Hepatocyte (in vitro differentiated cells): Measurements from ENCODE around the gene REXO2.

Experiments used
- EZH2 ChIP-seq: fragments of 200-600 bp; sonication (generic); IDR thresholded peaks from 2 replicates; pipeline ENCODE4 v1.6.1; 2016; ENCODE audit warnings: antibody characterized with exemption, mild to moderate bottlenecking, borderline replicate concordance
- EZH2phosphoT487 ChIP-seq: fragments of 200-600 bp; sonication (generic); IDR thresholded peaks from one replicate; pipeline ENCODE4 v1.6.1; 2018; ENCODE audit warnings: antibody characterized with exemption, mild to moderate bottlenecking, low read depth, moderate library complexity; ENCODE audit not compliant: unreplicated experiment, severe bottlenecking
- TF ChIP-seq, protein P1 (sequence below): fragments of 200-600 bp; sonication (generic); IDR thresholded peaks from 2 replicates; pipeline ENCODE4 v1.5.1; 2016; ENCODE audit warnings: antibody characterized with exemption, mild to moderate bottlenecking; ENCODE audit not compliant: poor library complexity

DNA sequence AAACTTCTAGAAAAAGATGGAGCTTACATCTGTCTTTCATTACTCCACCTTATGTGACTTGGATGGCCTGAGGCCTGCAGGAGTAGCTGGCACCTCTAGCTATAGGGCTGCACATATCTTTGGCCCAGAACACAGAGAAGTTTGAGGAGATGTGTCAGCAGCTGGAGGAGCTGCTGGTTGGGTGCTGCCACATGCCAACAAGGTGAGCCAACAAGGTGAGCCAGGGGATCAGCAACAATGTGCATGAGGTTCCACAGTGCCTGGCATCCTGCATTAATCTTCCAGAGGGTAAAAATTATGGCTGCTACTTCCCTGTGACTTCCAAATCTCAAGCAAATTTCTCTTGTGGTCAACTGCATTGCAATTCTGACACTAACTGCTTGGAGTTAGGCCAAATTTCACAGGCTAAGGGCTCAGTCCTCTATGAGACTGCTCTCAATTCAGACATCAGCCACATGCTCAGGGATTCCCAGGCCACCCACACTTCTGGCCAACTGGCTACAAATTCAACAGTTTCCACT lies 22.8 kb upstream of the REXO2 start:
- TF ChIP-seq, protein P1, sequence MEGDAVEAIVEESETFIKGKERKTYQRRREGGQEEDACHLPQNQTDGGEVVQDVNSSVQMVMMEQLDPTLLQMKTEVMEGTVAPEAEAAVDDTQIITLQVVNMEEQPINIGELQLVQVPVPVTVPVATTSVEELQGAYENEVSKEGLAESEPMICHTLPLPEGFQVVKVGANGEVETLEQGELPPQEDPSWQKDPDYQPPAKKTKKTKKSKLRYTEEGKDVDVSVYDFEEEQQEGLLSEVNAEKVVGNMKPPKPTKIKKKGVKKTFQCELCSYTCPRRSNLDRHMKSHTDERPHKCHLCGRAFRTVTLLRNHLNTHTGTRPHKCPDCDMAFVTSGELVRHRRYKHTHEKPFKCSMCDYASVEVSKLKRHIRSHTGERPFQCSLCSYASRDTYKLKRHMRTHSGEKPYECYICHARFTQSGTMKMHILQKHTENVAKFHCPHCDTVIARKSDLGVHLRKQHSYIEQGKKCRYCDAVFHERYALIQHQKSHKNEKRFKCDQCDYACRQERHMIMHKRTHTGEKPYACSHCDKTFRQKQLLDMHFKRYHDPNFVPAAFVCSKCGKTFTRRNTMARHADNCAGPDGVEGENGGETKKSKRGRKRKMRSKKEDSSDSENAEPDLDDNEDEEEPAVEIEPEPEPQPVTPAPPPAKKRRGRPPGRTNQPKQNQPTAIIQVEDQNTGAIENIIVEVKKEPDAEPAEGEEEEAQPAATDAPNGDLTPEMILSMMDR, result no peak
- no peak for TF ChIP-seq EZH2phosphoT487
- no peak for TF ChIP-seq EZH2
